CD4-positive, alpha-beta T cell treated with Interleukin-15 for 4 hours (primary cell): ENCODE measurements around the gene TSPAN16.

Source experiments
- DNase-seq: peaks from one replicate; pipeline ENCODE4 v3.0.0-alpha.2; 2020; ENCODE audit warnings: low spot score

The TSPAN16 gene

GRCh38 chr19:11295665-11296245 is at the start of gene TSPAN16:
TSS of gene TSPAN16 (plus strand) at chr19:11296160. CDS start at chr19:11296298, 138 bp downstream.
- DNase-seq: no peak

GRCh38 chr19:11246941-11247340 is 49.0 kb upstream of the TSPAN16 start:
- no peak for DNase-seq

GRCh38 chr19:11247391-11247790 is 48.6 kb upstream of the TSPAN16 start:
- DNase-seq: no peak

GRCh38 chr19:11247934-11248333 is 48.0 kb upstream of the TSPAN16 start:
- DNase-seq: no peak

- DNase-seq: no peak
Observed at GRCh38 chr19:11248852-11249251, 47.1 kb upstream of the TSPAN16 start.

- no peak for DNase-seq
Observed at GRCh38 chr19:11251217-11251616, 44.7 kb upstream of the TSPAN16 start.

GRCh38 chr19:11251650-11252314 is 44.2 kb upstream of the TSPAN16 start:
- no peak for DNase-seq

- no peak for DNase-seq
Observed at GRCh38 chr19:11252665-11253355, 43.1 kb upstream of the TSPAN16 start.

- no peak for DNase-seq
Observed at GRCh38 chr19:11254666-11255065, 41.3 kb upstream of the TSPAN16 start.

GRCh38 chr19:11256189-11256588 is 39.8 kb upstream of the TSPAN16 start:
- DNase-seq: no peak

GRCh38 chr19:11257846-11258380 is 38.0 kb upstream of the TSPAN16 start:
- DNase-seq: no peak

- DNase-seq: no peak
Observed at GRCh38 chr19:11260996-11261395, 35.0 kb upstream of the TSPAN16 start.

GRCh38 chr19:11261431-11261970 is 34.5 kb upstream of the TSPAN16 start:
- no peak for DNase-seq

- DNase-seq: no peak
Observed at GRCh38 chr19:11261971-11262839, 33.8 kb upstream of the TSPAN16 start, which contains the start of gene DOCK6. TSS of gene DOCK6 (minus strand) at chr19:11262524. CDS start at chr19:11262440, 84 bp downstream.

GRCh38 chr19:11263726-11264125 is 32.2 kb upstream of the TSPAN16 start:
- no peak for DNase-seq

GRCh38 chr19:11264452-11265176 is 31.3 kb upstream of the TSPAN16 start:
- DNase-seq: no peak

- no peak for DNase-seq
Observed at GRCh38 chr19:11265177-11265784, 30.7 kb upstream of the TSPAN16 start.

GRCh38 chr19:11265785-11266236 is 30.1 kb upstream of the TSPAN16 start:
- no peak for DNase-seq

GRCh38 chr19:11267316-11268085 is 28.5 kb upstream of the TSPAN16 start:
- DNase-seq: no peak
